HCT116 (cell line): ENCODE data around the gene CEP131. TPM values are rescaled to one million over a fixed set of nuclear protein-coding genes. Genes with fewer than 3 reads are reported as not detected.

Experiments used
- ATAC-seq: fragments of 200-7000 bp; cut with Tn5 transposase; 2 replicates; pipeline ENCODE4 v1.9.1; 2020; ENCODE audit warnings: mild to moderate bottlenecking, moderate library complexity
- BruUV-seq: library from RNA; stranded (reverse); fragments of 400-500 nt; replicated peaks from 2 replicates; lab custom pipeline; 2021; lab: Mats Ljungman, UMichigan
- CTCF ChIA-PET: fragments of 300-600 bp; sonication (Branson Sonifier 250); formaldehyde crosslinking; loops from one replicate; lab custom pipeline; 2021; ENCODE audit warnings: antibody characterized with exemption; lab: Charles Lee
- POLR2A ChIA-PET: fragments of 300-600, 350-600 bp; sonication (Branson Sonifier 250); formaldehyde crosslinking; loops from one replicate; lab custom pipeline; 2021; ENCODE audit warnings: antibody characterized with exemption; lab: Charles Lee
- RAD21 ChIA-PET, 2 experiments: fragments of 300-600 bp; sonication (Branson Sonifier 250); formaldehyde crosslinking; loops; one replicate each; lab custom pipeline; 2023; ENCODE audit warnings: low total read pairs in 2 of 2; ENCODE audit not compliant: uncharacterized antibody in 2 of 2, unreplicated experiment in 2 of 2, low non-redundant PET in 1 of 2; lab: Charles Lee
- DNase-seq: peaks from one replicate; pipeline ENCODE4 v3.0.0-alpha.2; 2010; ENCODE audit warnings: low read depth, low spot score
- H2AFZ ChIP-seq: fragments of 200-600 bp; shearing (Covaris generic), sonication (generic); 2 replicates; pipeline ENCODE4 v1.6.1; 2017; ENCODE audit warnings: low read depth, mixed run types, mixed read lengths, antibody characterized with exemption, low read length; ENCODE audit not compliant: poor library complexity, severe bottlenecking
- H3K27ac ChIP-seq: 2 replicates; pipeline ENCODE4 v1.5.1; 2012; ENCODE audit warnings: low read depth, low read length
- H3K27me3 ChIP-seq: fragments of 200-600 bp; sonication (generic); 2 replicates; pipeline ENCODE4 v1.6.1; 2016; ENCODE audit warnings: mixed run types, low read length, mixed read lengths; ENCODE audit not compliant: insufficient read depth
- H3K36me3 ChIP-seq, 2 experiments: fragments of 200-500 bp in 1 of 2; fragments of 200-600 bp in 1 of 2; sonication (Bioruptor generic) in 1 of 2; sonication (generic) in 1 of 2; 2 replicates each; pipeline versions ENCODE4 v1.5.1 to v1.6.1; 2014 to 2016; ENCODE audit warnings: low read length in 2 of 2, inconsistent platforms in 1 of 2, mixed read lengths in 1 of 2, mixed run types in 1 of 2; ENCODE audit not compliant: insufficient read depth in 2 of 2, control insufficient read depth in 1 of 2
- H3K4me1 ChIP-seq, 2 experiments: fragments of 200-600 bp in 1 of 2; sonication (generic) in 1 of 2; 2 replicates each; pipeline versions ENCODE4 v1.5.1 to v1.6.1; 2012 to 2017; ENCODE audit warnings: low read length in 2 of 2, inconsistent platforms in 1 of 2, mild to moderate bottlenecking in 1 of 2, mixed read lengths in 1 of 2, mixed run types in 1 of 2, moderate library complexity in 1 of 2; ENCODE audit not compliant: insufficient read depth in 2 of 2, control insufficient read depth in 1 of 2
- H3K4me2 ChIP-seq: fragments of 200-600 bp; sonication (generic); 2 replicates; pipeline ENCODE4 v1.6.1; 2017; ENCODE audit warnings: mixed run types, low read length, mixed read lengths
- H3K4me3 ChIP-seq, 2 experiments: fragments of 200-600 bp in 1 of 2; sonication (generic) in 1 of 2; replicated peaks in 1 of 2; 2 replicates each; pipeline ENCODE4 v1.5.1; 2011 to 2016; ENCODE audit warnings: low read length in 2 of 2, control low read depth in 1 of 2, low read depth in 1 of 2, mild to moderate bottlenecking in 1 of 2, mixed read lengths in 1 of 2, mixed run types in 1 of 2
- H3K79me2 ChIP-seq: fragments of 200-600 bp; sonication (generic); 2 replicates; pipeline ENCODE4 v1.6.1; 2017; ENCODE audit warnings: mild to moderate bottlenecking, mixed run types, low read length, moderate library complexity, mixed read lengths; ENCODE audit not compliant: insufficient read depth
- H3K9ac ChIP-seq: fragments of 200-600 bp; sonication (generic); 2 replicates; pipeline ENCODE4 v1.6.1; 2016; ENCODE audit warnings: low read length, mixed read lengths
- H3K9me2 ChIP-seq: fragments of 200-600 bp; sonication (generic), shearing (Covaris generic); 2 replicates; pipeline ENCODE4 v1.6.1; 2017; ENCODE audit warnings: mixed run types, mild to moderate bottlenecking, moderate library complexity; ENCODE audit not compliant: insufficient read depth
- H3K9me3 ChIP-seq, 2 experiments: fragments of 200-500 bp in 1 of 2; fragments of 200-600 bp in 1 of 2; sonication (Bioruptor generic) in 1 of 2; sonication (generic) in 1 of 2; 2 replicates each; pipeline ENCODE4 v1.6.1; 2014 to 2017; ENCODE audit warnings: low read length in 2 of 2, mixed read lengths in 2 of 2, inconsistent platforms in 1 of 2, low read depth in 1 of 2, mild to moderate bottlenecking in 1 of 2, mixed run types in 1 of 2, moderate library complexity in 1 of 2; ENCODE audit not compliant: control insufficient read depth in 1 of 2, insufficient read depth in 1 of 2
- H4K20me1 ChIP-seq: fragments of 200-600 bp; sonication (generic), shearing (Covaris generic); 2 replicates; pipeline ENCODE4 v1.6.1; 2017; ENCODE audit warnings: mixed run types, mild to moderate bottlenecking, moderate library complexity; ENCODE audit not compliant: insufficient read depth
- CBX3 ChIP-seq: IDR thresholded peaks from 2 replicates; pipeline ENCODE4 v1.6.1; 2012; ENCODE audit warnings: low read depth
- ELF1 ChIP-seq: IDR thresholded peaks from 2 replicates; pipeline ENCODE4 v1.6.1; 2012; ENCODE audit warnings: low read depth, borderline replicate concordance
- SIN3A ChIP-seq: IDR thresholded peaks from 2 replicates; pipeline ENCODE4 v1.6.1; 2012; ENCODE audit warnings: low read depth
- intact Hi-C: fragments of 100-400 bp; cut with micrococcal nuclease; formaldehyde crosslinking; loops from 2 replicates; pipeline ENCODE4 v1.10.0; 2022
- total RNA-seq: library from RNA; stranded (reverse); gene quantifications from one replicate; pipeline ENCODE4 v1.2.1, GENCODE V29; 2021; ENCODE audit not compliant: unreplicated experiment
- TF ChIP-seq, protein P1 (sequence below): IDR thresholded peaks from 2 replicates; pipeline ENCODE4 v1.6.1; 2012; ENCODE audit warnings: low read depth
- TF ChIP-seq, protein P2 (sequence below), 3 experiments: fragments of 200-600 bp in 1 of 3; sonication (generic) in 1 of 3; IDR thresholded peaks in 2 of 3; conservative IDR thresholded peaks in 1 of 3; 2 replicates each; pipeline ENCODE4 v1.5.1; 2012 to 2017; ENCODE audit warnings: low read depth in 2 of 3, low read length in 2 of 3, antibody characterized with exemption in 1 of 3, borderline replicate concordance in 1 of 3, control low read depth in 1 of 3, mild to moderate bottlenecking in 1 of 3, mixed read lengths in 1 of 3, mixed run types in 1 of 3, moderate library complexity in 1 of 3; ENCODE audit not compliant: insufficient read depth in 1 of 3
- TF ChIP-seq, protein P3 (sequence below): IDR thresholded peaks from 2 replicates; pipeline ENCODE4 v1.6.1; 2012
- TF ChIP-seq, protein P4 (sequence below): IDR thresholded peaks from 2 replicates; pipeline ENCODE4 v1.6.1; 2011; ENCODE audit warnings: mild to moderate bottlenecking, low read length, moderate library complexity; ENCODE audit not compliant: insufficient replicate concordance; ENCODE audit errors: extremely low read depth

Gene CEP131
- total RNA-seq, 1 experiment from 2014 or later: 30.2 TPM

DNA sequence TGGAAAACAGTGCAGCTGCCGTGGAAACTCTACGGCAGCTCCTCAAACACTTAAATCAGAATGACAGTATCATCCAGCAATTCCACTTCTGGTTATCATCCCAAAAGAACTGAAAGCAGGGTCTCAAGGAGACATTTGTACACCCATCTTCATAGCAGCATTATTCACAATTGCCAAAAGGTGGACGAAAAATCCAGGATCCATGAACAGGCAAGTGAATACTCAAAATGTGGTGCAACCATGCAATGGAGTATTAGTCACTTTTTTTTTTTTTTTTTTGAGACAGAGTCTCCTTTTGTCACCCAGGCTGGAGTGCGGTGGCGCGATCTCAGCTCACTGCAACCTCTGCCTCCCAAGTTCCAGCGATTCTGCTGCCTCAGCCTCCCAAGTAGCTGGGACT is 46.1 kb downstream of the CEP131 start (continued):
- TF ChIP-seq, protein P1, sequence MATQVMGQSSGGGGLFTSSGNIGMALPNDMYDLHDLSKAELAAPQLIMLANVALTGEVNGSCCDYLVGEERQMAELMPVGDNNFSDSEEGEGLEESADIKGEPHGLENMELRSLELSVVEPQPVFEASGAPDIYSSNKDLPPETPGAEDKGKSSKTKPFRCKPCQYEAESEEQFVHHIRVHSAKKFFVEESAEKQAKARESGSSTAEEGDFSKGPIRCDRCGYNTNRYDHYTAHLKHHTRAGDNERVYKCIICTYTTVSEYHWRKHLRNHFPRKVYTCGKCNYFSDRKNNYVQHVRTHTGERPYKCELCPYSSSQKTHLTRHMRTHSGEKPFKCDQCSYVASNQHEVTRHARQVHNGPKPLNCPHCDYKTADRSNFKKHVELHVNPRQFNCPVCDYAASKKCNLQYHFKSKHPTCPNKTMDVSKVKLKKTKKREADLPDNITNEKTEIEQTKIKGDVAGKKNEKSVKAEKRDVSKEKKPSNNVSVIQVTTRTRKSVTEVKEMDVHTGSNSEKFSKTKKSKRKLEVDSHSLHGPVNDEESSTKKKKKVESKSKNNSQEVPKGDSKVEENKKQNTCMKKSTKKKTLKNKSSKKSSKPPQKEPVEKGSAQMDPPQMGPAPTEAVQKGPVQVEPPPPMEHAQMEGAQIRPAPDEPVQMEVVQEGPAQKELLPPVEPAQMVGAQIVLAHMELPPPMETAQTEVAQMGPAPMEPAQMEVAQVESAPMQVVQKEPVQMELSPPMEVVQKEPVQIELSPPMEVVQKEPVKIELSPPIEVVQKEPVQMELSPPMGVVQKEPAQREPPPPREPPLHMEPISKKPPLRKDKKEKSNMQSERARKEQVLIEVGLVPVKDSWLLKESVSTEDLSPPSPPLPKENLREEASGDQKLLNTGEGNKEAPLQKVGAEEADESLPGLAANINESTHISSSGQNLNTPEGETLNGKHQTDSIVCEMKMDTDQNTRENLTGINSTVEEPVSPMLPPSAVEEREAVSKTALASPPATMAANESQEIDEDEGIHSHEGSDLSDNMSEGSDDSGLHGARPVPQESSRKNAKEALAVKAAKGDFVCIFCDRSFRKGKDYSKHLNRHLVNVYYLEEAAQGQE: no peak
- TF ChIP-seq, protein P2, sequence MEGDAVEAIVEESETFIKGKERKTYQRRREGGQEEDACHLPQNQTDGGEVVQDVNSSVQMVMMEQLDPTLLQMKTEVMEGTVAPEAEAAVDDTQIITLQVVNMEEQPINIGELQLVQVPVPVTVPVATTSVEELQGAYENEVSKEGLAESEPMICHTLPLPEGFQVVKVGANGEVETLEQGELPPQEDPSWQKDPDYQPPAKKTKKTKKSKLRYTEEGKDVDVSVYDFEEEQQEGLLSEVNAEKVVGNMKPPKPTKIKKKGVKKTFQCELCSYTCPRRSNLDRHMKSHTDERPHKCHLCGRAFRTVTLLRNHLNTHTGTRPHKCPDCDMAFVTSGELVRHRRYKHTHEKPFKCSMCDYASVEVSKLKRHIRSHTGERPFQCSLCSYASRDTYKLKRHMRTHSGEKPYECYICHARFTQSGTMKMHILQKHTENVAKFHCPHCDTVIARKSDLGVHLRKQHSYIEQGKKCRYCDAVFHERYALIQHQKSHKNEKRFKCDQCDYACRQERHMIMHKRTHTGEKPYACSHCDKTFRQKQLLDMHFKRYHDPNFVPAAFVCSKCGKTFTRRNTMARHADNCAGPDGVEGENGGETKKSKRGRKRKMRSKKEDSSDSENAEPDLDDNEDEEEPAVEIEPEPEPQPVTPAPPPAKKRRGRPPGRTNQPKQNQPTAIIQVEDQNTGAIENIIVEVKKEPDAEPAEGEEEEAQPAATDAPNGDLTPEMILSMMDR (IDR thresholded peaks at IDR 0.05 in 2 of 3, conservative IDR thresholded peaks at IDR 0.05 in 1 of 3; ENCODE audit: borderline replicate concordance in 1 of 3, insufficient read depth in 1 of 3, low read depth in 2 of 3, low read length in 2 of 3): no peak
- TF ChIP-seq ELF1: no peak
- TF ChIP-seq, protein P3, sequence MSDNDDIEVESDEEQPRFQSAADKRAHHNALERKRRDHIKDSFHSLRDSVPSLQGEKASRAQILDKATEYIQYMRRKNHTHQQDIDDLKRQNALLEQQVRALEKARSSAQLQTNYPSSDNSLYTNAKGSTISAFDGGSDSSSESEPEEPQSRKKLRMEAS: no peak
- TF ChIP-seq, all 23 proteins: peak for 0

DNA sequence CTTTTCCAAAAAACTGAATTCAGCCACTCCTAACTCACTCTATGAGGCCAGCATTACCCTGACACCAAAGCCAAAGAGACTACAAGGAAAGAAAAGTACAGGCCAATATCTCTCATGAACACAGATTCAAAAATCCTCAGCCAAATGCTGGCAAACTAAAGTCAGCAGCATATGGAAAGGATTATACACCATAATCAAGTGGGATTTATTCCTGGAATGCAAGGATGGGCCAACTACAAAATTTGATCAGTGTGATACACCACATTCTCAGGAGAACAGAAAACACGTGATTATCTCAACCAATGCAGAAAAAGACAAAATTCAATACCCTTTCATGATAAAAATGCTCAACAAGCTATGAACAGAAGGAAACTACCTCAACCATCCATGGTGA is 49.0 kb downstream of the CEP131 start:
- RAD21 ChIA-PET: no interaction called here
- Histone ChIP-seq H3K27ac (no peak overlapping the region), H3K4me2 (no peak overlapping the region), H3K4me3 (no peak overlapping the region), H3K9ac (no peak overlapping the region), H2AFZ (no peak overlapping the region), H3K79me2 (no peaks in the 10 kb centered on the region), H3K27me3 (no peaks in the 10 kb centered on the region), H3K9me2 (no peaks in the 10 kb centered on the region), H3K9me3 (peaks cover 0 to 6% of the 10 kb centered on the region in 2 experiments; a peak in 1 of 4 replicates), H3K4me1 (no peaks in the 10 kb centered on the region), H3K36me3 (no peaks in the 10 kb centered on the region), H4K20me1 (no peaks in the 10 kb centered on the region)
- ATAC-seq (no peak), DNase-seq (no peak)
- TF ChIP-seq, protein P3: no peak
- TF ChIP-seq CBX3 (no peak), SIN3A (no peak)
- TF ChIP-seq, protein P1: no peak
- TF ChIP-seq, protein P4, sequence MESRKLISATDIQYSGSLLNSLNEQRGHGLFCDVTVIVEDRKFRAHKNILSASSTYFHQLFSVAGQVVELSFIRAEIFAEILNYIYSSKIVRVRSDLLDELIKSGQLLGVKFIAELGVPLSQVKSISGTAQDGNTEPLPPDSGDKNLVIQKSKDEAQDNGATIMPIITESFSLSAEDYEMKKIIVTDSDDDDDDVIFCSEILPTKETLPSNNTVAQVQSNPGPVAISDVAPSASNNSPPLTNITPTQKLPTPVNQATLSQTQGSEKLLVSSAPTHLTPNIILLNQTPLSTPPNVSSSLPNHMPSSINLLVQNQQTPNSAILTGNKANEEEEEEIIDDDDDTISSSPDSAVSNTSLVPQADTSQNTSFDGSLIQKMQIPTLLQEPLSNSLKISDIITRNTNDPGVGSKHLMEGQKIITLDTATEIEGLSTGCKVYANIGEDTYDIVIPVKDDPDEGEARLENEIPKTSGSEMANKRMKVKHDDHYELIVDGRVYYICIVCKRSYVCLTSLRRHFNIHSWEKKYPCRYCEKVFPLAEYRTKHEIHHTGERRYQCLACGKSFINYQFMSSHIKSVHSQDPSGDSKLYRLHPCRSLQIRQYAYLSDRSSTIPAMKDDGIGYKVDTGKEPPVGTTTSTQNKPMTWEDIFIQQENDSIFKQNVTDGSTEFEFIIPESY: no peak
- intact Hi-C loops: no loop called here
- POLR2A ChIA-PET: no interaction called here
- CTCF ChIA-PET: no interaction called here
- BruUV-seq: no TSS peak
